Gastrocnemius medialis (tissue), 4 donors: ENCODE measurements around the gene RBFOX2. TPM values are rescaled to one million over a fixed set of nuclear protein-coding genes. Genes with fewer than 3 reads are reported as not detected.
A peak's percentile ranks its signal among the peaks of the same experiment; 100 is the strongest.
"Not testable (repeated sequence)": the region's sequence is repeated elsewhere in the genome, so short reads cannot be mapped to it uniquely, and the experiment has no call there.

Experiments
- ATAC-seq, 2 donors: fragments of 150-250 bp; one replicate each; pipeline ENCODE4 v1.9.1; 2016
- DNase-seq, 2 donors: peaks; one replicate each; pipeline ENCODE4 v3.0.0-alpha.2; 2019
- H3K27ac ChIP-seq, 4 donors: fragments of 200-600 bp; sonication (generic); 1 replicate in 1 of 4; 2 replicates in 3 of 4; pipeline ENCODE4 v1.5.1; 2016 to 2018; ENCODE audit warnings: mild to moderate bottlenecking in 2 of 4, moderate library complexity in 1 of 4
- H3K27me3 ChIP-seq, 3 donors: fragments of 200-600 bp; sonication (generic) in 2 of 3; 1 replicate in 1 of 3; 2 replicates in 2 of 3; pipeline versions ENCODE4 v1.5.1 to v1.6.0; 2016 to 2019; ENCODE audit warnings: mild to moderate bottlenecking in 1 of 3, moderate library complexity in 1 of 3
- H3K36me3 ChIP-seq, 2 donors: fragments of 200-600 bp; sonication (generic) in 1 of 2; one replicate each; pipeline ENCODE4 v1.5.1; 2017 to 2018
- H3K4me1 ChIP-seq, 2 donors: fragments of 200-600 bp; sonication (generic) in 1 of 2; one replicate each; pipeline ENCODE4 v1.5.1; 2016 to 2017; ENCODE audit warnings: mild to moderate bottlenecking in 2 of 2
- H3K4me3 ChIP-seq, 4 donors: fragments of 200-600 bp; sonication (generic) in 3 of 4; 1 replicate in 1 of 4; 2 replicates in 3 of 4; pipeline ENCODE4 v1.5.1; 2016 to 2019; ENCODE audit warnings: mild to moderate bottlenecking in 2 of 4
- H3K9me3 ChIP-seq, 3 donors: fragments of 200-600 bp; sonication (generic) in 2 of 3; 1 replicate in 1 of 3; 2 replicates in 2 of 3; pipeline ENCODE4 v1.5.1; 2016 to 2019
- POLR2A ChIP-seq, 2 donors: fragments of 450-650 bp; IDR thresholded peaks; one replicate each; pipeline ENCODE4 v1.6.1; 2017; ENCODE audit warnings: antibody characterized with exemption in 2 of 2, mild to moderate bottlenecking in 2 of 2, moderate library complexity in 2 of 2
- in situ Hi-C, 4 donors: fragments of 200-750 bp; cut with MboI; loops; one replicate each; pipeline versions ENCODE4 v1.15.0 to v1.8.0; 2017; ENCODE audit warnings: low sequenced_read_pairs in 4 of 4
- intact Hi-C: fragments of 100-400 bp; cut with DNase I; formaldehyde crosslinking; loops from one replicate; pipeline ENCODE4 v1.15.1; 2023; ENCODE audit warnings: low total_unique reads
- total RNA-seq, 4 donors: library from RNA; depleted of rRNA; stranded (reverse); fragments of >200 nt; gene quantifications; one replicate each; pipeline versions ENCODE4 v1.1.0 to v1.2.3, GENCODE V29; 2016
- TF ChIP-seq, protein P1 (sequence below), 5 experiments: fragments of 450-650 bp in 3 of 5; fragments of 200-600 bp in 2 of 5; sonication (generic) in 2 of 5; IDR thresholded peaks in 4 of 5; conservative IDR thresholded peaks in 1 of 5; 1 replicate in 4 of 5; 2 replicates in 1 of 5; pipeline ENCODE4 v1.5.1; 2016 to 2019; ENCODE audit warnings: antibody characterized with exemption in 5 of 5, mild to moderate bottlenecking in 3 of 5, moderate library complexity in 3 of 5

Gene RBFOX2
- total RNA-seq, 4 donors from 2014 or later = 26.0 to 32.1 (median 28.6) TPM

DNA sequence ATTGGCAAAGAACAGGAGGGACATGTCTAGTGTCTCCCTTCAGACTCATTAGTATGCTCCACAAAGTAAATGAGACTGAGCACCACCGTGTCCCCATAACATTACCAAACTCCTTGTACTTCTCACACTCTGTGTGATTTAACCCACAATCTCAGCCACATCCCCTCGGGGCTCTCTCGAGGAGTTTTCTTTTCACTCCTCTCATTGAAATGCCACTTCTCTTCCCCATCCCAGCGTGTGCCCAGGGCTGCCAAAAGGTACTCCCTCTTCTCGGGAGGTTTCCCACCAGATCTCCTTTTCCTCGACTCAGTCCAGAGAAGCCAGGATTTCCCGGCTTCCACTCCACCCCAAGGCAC is 1.1 kb downstream of the RBFOX2 start:
- Histone ChIP-seq H3K27me3 (no peaks in the 10 kb centered on the region), H3K36me3 (peaks cover 0 to 3% of the 10 kb centered on the region in 2 donors), H3K27ac (peak overlapping the region; percentile 78 to 92 (median 86)), H3K4me1 (peaks cover 15% of the 10 kb centered on the region in 2 donors), H3K4me3 (peak overlapping the region; percentile 72 to 80 (median 74)), H3K9me3 (no peaks in the 10 kb centered on the region)
- ATAC-seq (no peak), DNase-seq (no peak)
- intact Hi-C loops (loop anchor here (5.0 kb wide), 2 partner anchors 190 to 345 kb away; no protein-coding TSS in a partner anchor), in situ Hi-C loops (no loop called here)
- TF ChIP-seq POLR2A (IDR thresholded peaks at IDR 0.05) = no peak
- TF ChIP-seq, protein P1, sequence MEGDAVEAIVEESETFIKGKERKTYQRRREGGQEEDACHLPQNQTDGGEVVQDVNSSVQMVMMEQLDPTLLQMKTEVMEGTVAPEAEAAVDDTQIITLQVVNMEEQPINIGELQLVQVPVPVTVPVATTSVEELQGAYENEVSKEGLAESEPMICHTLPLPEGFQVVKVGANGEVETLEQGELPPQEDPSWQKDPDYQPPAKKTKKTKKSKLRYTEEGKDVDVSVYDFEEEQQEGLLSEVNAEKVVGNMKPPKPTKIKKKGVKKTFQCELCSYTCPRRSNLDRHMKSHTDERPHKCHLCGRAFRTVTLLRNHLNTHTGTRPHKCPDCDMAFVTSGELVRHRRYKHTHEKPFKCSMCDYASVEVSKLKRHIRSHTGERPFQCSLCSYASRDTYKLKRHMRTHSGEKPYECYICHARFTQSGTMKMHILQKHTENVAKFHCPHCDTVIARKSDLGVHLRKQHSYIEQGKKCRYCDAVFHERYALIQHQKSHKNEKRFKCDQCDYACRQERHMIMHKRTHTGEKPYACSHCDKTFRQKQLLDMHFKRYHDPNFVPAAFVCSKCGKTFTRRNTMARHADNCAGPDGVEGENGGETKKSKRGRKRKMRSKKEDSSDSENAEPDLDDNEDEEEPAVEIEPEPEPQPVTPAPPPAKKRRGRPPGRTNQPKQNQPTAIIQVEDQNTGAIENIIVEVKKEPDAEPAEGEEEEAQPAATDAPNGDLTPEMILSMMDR (IDR thresholded peaks at IDR 0.05 in 4 of 5, conservative IDR thresholded peaks at IDR 0.05 in 1 of 5) = no peak

GRCh38 chr22:36026741-36027140 is 1.9 kb downstream of the RBFOX2 start:
- Histone ChIP-seq H3K27me3 (no peaks in the 10 kb centered on the region), H3K4me1 (peaks cover 18 to 23% of the 10 kb centered on the region in 2 donors), H3K4me3 (peak overlapping the region; percentile 72 to 80 (median 74)), H3K36me3 (peaks cover 0 to 3% of the 10 kb centered on the region in 2 donors), H3K9me3 (no peaks in the 10 kb centered on the region), H3K27ac (peak overlapping the region; percentile 12 to 92 (median 57))
- DNase-seq (no peak), ATAC-seq (no peak)
- intact Hi-C loops (loop anchor here (5.0 kb wide), 2 partner anchors 189 to 344 kb away; no protein-coding TSS in a partner anchor), in situ Hi-C loops (no loop called here)
- no peak for TF ChIP-seq POLR2A (IDR thresholded peaks at IDR 0.05)
- TF ChIP-seq, protein P1 (IDR thresholded peaks at IDR 0.05 in 4 of 5, conservative IDR thresholded peaks at IDR 0.05 in 1 of 5) = no peak

- H3K27ac ChIP-seq = peak overlapping the region in 2 of 4 donors; percentile 7 to 27
- intact Hi-C loops = no loop called here
- in situ Hi-C loops = no loop called here
- DNase-seq (no peak), ATAC-seq (no peak)
- no peak for TF ChIP-seq POLR2A (IDR thresholded peaks at IDR 0.05)
- no peaks in the 10 kb centered on the region for H3K9me3 ChIP-seq
- H3K36me3 ChIP-seq = peaks cover 0 to 3% of the 10 kb centered on the region in 2 donors
- peaks cover 22 to 24% of the 10 kb centered on the region in 2 donors for H3K4me1 ChIP-seq
- H3K4me3 ChIP-seq = no peak overlapping the region
- no peaks in the 10 kb centered on the region for H3K27me3 ChIP-seq
These were observed 5.9 kb downstream of the RBFOX2 start for GRCh38 chr22:36022697-36023096.

DNA sequence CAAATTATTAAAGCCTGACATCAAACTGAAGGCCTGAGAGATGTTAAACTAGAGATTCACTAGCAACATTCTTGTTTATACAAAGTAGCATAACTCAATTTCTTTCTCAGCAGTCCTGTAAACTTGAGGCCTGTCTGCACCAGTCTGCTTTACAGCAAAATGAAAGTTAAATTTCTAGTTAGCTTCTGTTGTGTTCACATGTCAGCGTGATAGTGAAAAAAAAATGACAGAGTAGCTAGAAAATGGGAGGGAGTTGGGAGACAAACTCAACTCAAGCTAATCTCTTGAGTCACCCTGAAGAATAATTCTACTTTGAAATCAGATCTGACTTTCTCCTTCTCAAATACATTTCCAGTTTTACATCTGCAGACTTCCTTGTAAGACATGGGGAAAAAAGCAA is 6.5 kb downstream of the RBFOX2 start:
- TF ChIP-seq, protein P1 (IDR thresholded peaks at IDR 0.05 in 4 of 5, conservative IDR thresholded peaks at IDR 0.05 in 1 of 5) = no peak
- TF ChIP-seq POLR2A (IDR thresholded peaks at IDR 0.05) = no peak
- intact Hi-C loops = no loop called here
- ATAC-seq = no peak
- H3K27ac ChIP-seq = peak overlapping the region in 1 of 4 donors; percentile 7
- H3K36me3 ChIP-seq = peaks cover 0 to 3% of the 10 kb centered on the region in 2 donors
- H3K9me3 ChIP-seq = no peaks in the 10 kb centered on the region
- in situ Hi-C loops = no loop called here
- no peak overlapping the region for H3K4me3 ChIP-seq
- no peak for DNase-seq
- no peaks in the 10 kb centered on the region for H3K27me3 ChIP-seq
- peaks cover 21 to 23% of the 10 kb centered on the region in 2 donors for H3K4me1 ChIP-seq

DNA sequence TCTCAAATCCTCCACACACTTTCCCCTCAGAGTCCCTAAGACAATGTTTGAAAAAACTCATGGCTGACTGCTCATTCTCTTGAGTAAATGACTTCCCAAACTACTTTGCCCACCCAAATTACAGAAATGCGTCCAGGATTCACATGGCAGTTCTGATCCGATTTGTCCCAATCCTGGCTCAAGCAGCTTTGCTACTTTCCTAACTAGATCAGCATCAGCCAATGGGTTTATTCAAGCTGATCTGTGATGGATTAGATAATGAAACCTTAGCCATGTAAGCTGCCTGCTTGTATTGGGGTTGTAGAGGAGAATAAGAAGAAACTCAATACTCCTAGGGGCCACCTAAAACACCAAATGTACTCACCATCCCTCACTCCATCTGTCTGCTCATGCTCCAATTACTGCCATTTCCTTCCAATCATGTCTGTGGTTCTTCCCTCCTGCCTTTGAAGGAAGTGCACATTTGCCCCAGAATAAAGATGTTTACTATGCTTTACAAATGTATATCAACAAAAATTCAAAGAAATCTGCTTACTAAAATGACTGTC is 6.9 kb downstream of the RBFOX2 start:
- Histone ChIP-seq H3K27ac (peak overlapping the region in 1 of 4 donors; percentile 7), H3K4me3 (no peak overlapping the region), H3K36me3 (peaks cover 0 to 3% of the 10 kb centered on the region in 2 donors), H3K4me1 (peaks cover 16 to 25% of the 10 kb centered on the region in 2 donors), H3K9me3 (no peaks in the 10 kb centered on the region), H3K27me3 (no peaks in the 10 kb centered on the region)
- TF ChIP-seq POLR2A (IDR thresholded peaks at IDR 0.05) = no peak
- TF ChIP-seq, protein P1 (IDR thresholded peaks at IDR 0.05 in 4 of 5, conservative IDR thresholded peaks at IDR 0.05 in 1 of 5) = no peak
- no peak for DNase-seq
- in situ Hi-C loops = no loop called here
- ATAC-seq = no peak
- intact Hi-C loops = no loop called here

GRCh38 chr22:36020865-36021264 is 7.8 kb downstream of the RBFOX2 start:
- H3K9me3 ChIP-seq, H3K27ac ChIP-seq, H3K36me3 ChIP-seq, DNase-seq, H3K4me3 ChIP-seq, ATAC-seq, intact Hi-C loops, in situ Hi-C loops, H3K27me3 ChIP-seq: not testable (repeated sequence)
- peaks cover 12 to 32% of the 10 kb centered on the region in 2 donors for H3K4me1 ChIP-seq
